Skeletal muscle tissue (tissue), 4 donors: ENCODE measurements around the gene NXT1. TPM values are rescaled to one million over a fixed set of nuclear protein-coding genes. Genes with fewer than 3 reads are reported as not detected.

Source experiments
- H3K27ac ChIP-seq: one replicate; pipeline ENCODE4 v1.7.0; 2013; ENCODE audit warnings: mild to moderate bottlenecking, low read depth, low read length, inconsistent platforms
- H3K27me3 ChIP-seq, 3 donors: one replicate each; pipeline ENCODE4 v1.7.0; 2013; ENCODE audit warnings: low read length in 3 of 3; ENCODE audit not compliant: control insufficient read depth in 3 of 3, insufficient read depth in 3 of 3
- H3K36me3 ChIP-seq, 3 donors: one replicate each; pipeline ENCODE4 v1.7.0; 2013; ENCODE audit warnings: low read length in 3 of 3; ENCODE audit not compliant: control insufficient read depth in 3 of 3, insufficient read depth in 3 of 3
- H3K4me1 ChIP-seq, 3 donors: one replicate each; pipeline ENCODE4 v1.7.0; 2013; ENCODE audit warnings: low read length in 3 of 3, mild to moderate bottlenecking in 3 of 3; ENCODE audit not compliant: control insufficient read depth in 3 of 3, insufficient read depth in 3 of 3
- H3K4me3 ChIP-seq, 3 donors: one replicate each; pipeline ENCODE4 v1.7.0; 2013; ENCODE audit warnings: low read length in 3 of 3
- H3K9ac ChIP-seq, 3 donors: one replicate each; pipeline ENCODE4 v1.7.0; 2013; ENCODE audit warnings: low read length in 3 of 3, mild to moderate bottlenecking in 3 of 3, moderate library complexity in 2 of 3, low read depth in 1 of 3
- H3K9me3 ChIP-seq, 3 donors: one replicate each; pipeline ENCODE4 v1.7.0; 2013; ENCODE audit warnings: low read length in 3 of 3; ENCODE audit not compliant: control insufficient read depth in 3 of 3
- total RNA-seq: library from RNA; depleted of rRNA; stranded (reverse); fragments of >200 nt; gene quantifications from one replicate; pipeline ENCODE4 v1.2.3, GENCODE V29; 2014
- donor health status: Osteomylitis.

NXT1 gene
- total RNA-seq, 1 donor from 2014 or later = 15.1 TPM

- Histone ChIP-seq H3K4me3 (no peak overlapping the region), H3K9me3 (no peaks in the 10 kb centered on the region), H3K36me3 (no peaks in the 10 kb centered on the region), H3K4me1 (peaks cover 0 to 2% (median 0%) of the 10 kb centered on the region in 3 donors), H3K27me3 (no peaks in the 10 kb centered on the region), H3K9ac (no peak overlapping the region), H3K27ac (no peak overlapping the region)
Measured at GRCh38 chr20:23308908-23309307, 41.7 kb upstream of the NXT1 start.

- H3K9me3 ChIP-seq = no peaks in the 10 kb centered on the region
- no peak overlapping the region for H3K4me3 ChIP-seq
- H3K27ac ChIP-seq = no peak overlapping the region
- H3K36me3 ChIP-seq = no peaks in the 10 kb centered on the region
- no peaks in the 10 kb centered on the region for H3K27me3 ChIP-seq
- H3K9ac ChIP-seq = no peak overlapping the region
- H3K4me1 ChIP-seq = peaks cover 0 to 6% (median 1%) of the 10 kb centered on the region in 3 donors
Measured at GRCh38 chr20:23309781-23310180, 40.8 kb upstream of the NXT1 start.

- no peak overlapping the region for H3K9ac ChIP-seq
- no peak overlapping the region for H3K4me3 ChIP-seq
- peaks cover 3 to 13% (median 5%) of the 10 kb centered on the region in 3 donors for H3K4me1 ChIP-seq
- no peaks in the 10 kb centered on the region for H3K27me3 ChIP-seq
- no peaks in the 10 kb centered on the region for H3K36me3 ChIP-seq
- H3K27ac ChIP-seq = no peak overlapping the region
- peaks cover 0 to 2% (median 0%) of the 10 kb centered on the region in 3 donors for H3K9me3 ChIP-seq
Measured at GRCh38 chr20:23311947-23312506, 38.6 kb upstream of the NXT1 start.

- Histone ChIP-seq H3K4me1 (peaks cover 3 to 13% (median 5%) of the 10 kb centered on the region in 3 donors), H3K27me3 (no peaks in the 10 kb centered on the region), H3K9me3 (peaks cover 0 to 2% (median 0%) of the 10 kb centered on the region in 3 donors), H3K9ac (no peak overlapping the region), H3K4me3 (no peak overlapping the region), H3K36me3 (no peaks in the 10 kb centered on the region), H3K27ac (no peak overlapping the region)
Measured at GRCh38 chr20:23313271-23313670, 37.3 kb upstream of the NXT1 start.

GRCh38 chr20:23314699-23315098 lies 35.9 kb upstream of the NXT1 start:
- Histone ChIP-seq H3K4me1 (peaks cover 3 to 13% (median 5%) of the 10 kb centered on the region in 3 donors), H3K27ac (peak overlapping the region; percentile 29), H3K9ac (no peak overlapping the region), H3K36me3 (no peaks in the 10 kb centered on the region), H3K4me3 (no peak overlapping the region), H3K27me3 (no peaks in the 10 kb centered on the region), H3K9me3 (peaks cover 0 to 2% (median 0%) of the 10 kb centered on the region in 3 donors)

GRCh38 chr20:23315099-23315498 lies 35.5 kb upstream of the NXT1 start:
- no peaks in the 10 kb centered on the region for H3K36me3 ChIP-seq
- H3K27ac ChIP-seq = peak overlapping the region; percentile 29

GRCh38 chr20:23316626-23317025 lies 34.0 kb upstream of the NXT1 start:
- Histone ChIP-seq H3K27me3 (no peaks in the 10 kb centered on the region), H3K4me1 (peaks cover 3 to 13% (median 5%) of the 10 kb centered on the region in 3 donors), H3K9me3 (peaks cover 0 to 2% (median 0%) of the 10 kb centered on the region in 3 donors), H3K9ac (no peak overlapping the region), H3K27ac (no peak overlapping the region), H3K36me3 (no peaks in the 10 kb centered on the region), H3K4me3 (no peak overlapping the region)

More at GRCh38 chr20:23315099-23315498, 35.5 kb upstream of the NXT1 start:
- no peaks in the 10 kb centered on the region for H3K27me3 ChIP-seq
- H3K4me1 ChIP-seq = peaks cover 3 to 13% (median 5%) of the 10 kb centered on the region in 3 donors
- no peak overlapping the region for H3K4me3 ChIP-seq
- peaks cover 0 to 2% (median 0%) of the 10 kb centered on the region in 3 donors for H3K9me3 ChIP-seq
- H3K9ac ChIP-seq = no peak overlapping the region

GRCh38 chr20:23317081-23317480 lies 33.5 kb upstream of the NXT1 start:
- Histone ChIP-seq H3K9me3 (peaks cover 0 to 2% (median 0%) of the 10 kb centered on the region in 3 donors), H3K36me3 (no peaks in the 10 kb centered on the region), H3K27ac (no peak overlapping the region), H3K4me3 (no peak overlapping the region), H3K4me1 (peaks cover 3 to 13% (median 5%) of the 10 kb centered on the region in 3 donors), H3K9ac (no peak overlapping the region), H3K27me3 (no peaks in the 10 kb centered on the region)

GRCh38 chr20:23318347-23318746 lies 32.2 kb upstream of the NXT1 start:
- peaks cover 0 to 2% (median 0%) of the 10 kb centered on the region in 3 donors for H3K9me3 ChIP-seq
- H3K36me3 ChIP-seq = no peaks in the 10 kb centered on the region
- no peaks in the 10 kb centered on the region for H3K27me3 ChIP-seq
- no peak overlapping the region for H3K4me3 ChIP-seq
- H3K4me1 ChIP-seq = peaks cover 3 to 13% (median 5%) of the 10 kb centered on the region in 3 donors
- no peak overlapping the region for H3K27ac ChIP-seq
- no peak overlapping the region for H3K9ac ChIP-seq

- H3K4me3 ChIP-seq = no peak overlapping the region
- no peaks in the 10 kb centered on the region for H3K27me3 ChIP-seq
- peaks cover under 1 to 3% (median 3%) of the 10 kb centered on the region in 3 donors for H3K4me1 ChIP-seq
- no peaks in the 10 kb centered on the region for H3K36me3 ChIP-seq
- no peak overlapping the region for H3K27ac ChIP-seq
- H3K9ac ChIP-seq = no peak overlapping the region
- H3K9me3 ChIP-seq = peaks cover 0 to 2% (median 0%) of the 10 kb centered on the region in 3 donors
Measured at GRCh38 chr20:23320317-23320716, 30.3 kb upstream of the NXT1 start.
